ENCODE data around the gene OGG1. TPM values are rescaled to one million over a fixed set of nuclear protein-coding genes. Genes with fewer than 3 reads are reported as not detected.

Gene OGG1
- total RNA-seq, 1 donor from 2014 or later = 17.2 TPM

- no peak for TF ChIP-seq CTCF (IDR thresholded peaks at IDR 0.05)
- no peak for DNase-seq
- no peak overlapping the region for H3K4me3 ChIP-seq
- no peaks in the 10 kb centered on the region for H3K36me3 ChIP-seq
- ATAC-seq = peak; percentile 40
- intact Hi-C loops (cut with DNase I) = no loop called here
- no peaks in the 10 kb centered on the region for H3K9me3 ChIP-seq
- no peaks in the 10 kb centered on the region for H3K27me3 ChIP-seq
- H3K4me1 ChIP-seq = peaks cover 4% of the 10 kb centered on the region
- H3K27ac ChIP-seq = no peak overlapping the region
These were observed 34.6 kb upstream of the OGG1 start for GRCh38 chr3:9715136-9715535.

GRCh38 chr3:9715764-9716437, 33.9 kb upstream of the OGG1 start:
- Histone ChIP-seq H3K4me3 (no peak overlapping the region), H3K36me3 (no peaks in the 10 kb centered on the region), H3K27ac (no peak overlapping the region), H3K27me3 (no peaks in the 10 kb centered on the region), H3K9me3 (no peaks in the 10 kb centered on the region), H3K4me1 (peaks cover 4% of the 10 kb centered on the region)
- DNase-seq (peak; percentile 79), ATAC-seq (peak; percentile 96)
- TF ChIP-seq CTCF (IDR thresholded peaks at IDR 0.05) = peak; percentile 69
- intact Hi-C loops (cut with DNase I) = no loop called here

GRCh38 chr3:9716801-9717555, 32.8 kb upstream of the OGG1 start:
- H3K4me3 ChIP-seq = no peak overlapping the region
- no peaks in the 10 kb centered on the region for H3K27me3 ChIP-seq
- no peaks in the 10 kb centered on the region for H3K36me3 ChIP-seq
- no peak for TF ChIP-seq CTCF (IDR thresholded peaks at IDR 0.05)
- H3K9me3 ChIP-seq = no peaks in the 10 kb centered on the region
- DNase-seq (no peak), ATAC-seq (peak; percentile 32)
- intact Hi-C loops (cut with DNase I) = no loop called here
- peaks cover 4% of the 10 kb centered on the region for H3K4me1 ChIP-seq
- no peak overlapping the region for H3K27ac ChIP-seq

GRCh38 chr3:9717563-9717962, 32.2 kb upstream of the OGG1 start:
- no peak for ATAC-seq
- Histone ChIP-seq H3K4me3 (no peak overlapping the region), H3K36me3 (no peaks in the 10 kb centered on the region), H3K27me3 (no peaks in the 10 kb centered on the region), H3K9me3 (no peaks in the 10 kb centered on the region), H3K27ac (no peak overlapping the region), H3K4me1 (peaks cover 4% of the 10 kb centered on the region)
- no peak for TF ChIP-seq CTCF (IDR thresholded peaks at IDR 0.05)
- intact Hi-C loops (cut with DNase I) = no loop called here
- no peak for DNase-seq

GRCh38 chr3:9718118-9718517, 31.6 kb upstream of the OGG1 start:
- ATAC-seq = no peak
- no peak overlapping the region for H3K4me3 ChIP-seq
- no peak for DNase-seq
- H3K9me3 ChIP-seq = no peaks in the 10 kb centered on the region
- H3K4me1 ChIP-seq = peaks cover 4% of the 10 kb centered on the region
- no peak overlapping the region for H3K27ac ChIP-seq
- H3K36me3 ChIP-seq = no peaks in the 10 kb centered on the region
- H3K27me3 ChIP-seq = no peaks in the 10 kb centered on the region
- no peak for TF ChIP-seq CTCF (IDR thresholded peaks at IDR 0.05)
- intact Hi-C loops (cut with DNase I) = no loop called here
